Measurements from ENCODE around the gene FBLIM1.

- no peak for TF ChIP-seq CTCF (IDR thresholded peaks at IDR 0.05; ENCODE audit: low read depth, low read length, poor library complexity, severe bottlenecking)
- TF ChIP-seq EZH2phosphoT487 (IDR thresholded peaks at IDR 0.05; ENCODE audit: borderline replicate concordance, low read length) = no peak
These were observed 13.4 kb downstream of the FBLIM1 start for GRCh38 chr1:15771836-15772515.
